K562 treated with DMSO at 1 percent for 12 hours (cell line): ENCODE results near the gene FLVCR1. TPM values are rescaled to one million over a fixed set of nuclear protein-coding genes. Genes with fewer than 3 reads are reported as not detected.

Experiments used
- total RNA-seq: library from RNA; unstranded; fragments of 300-600 nt; gene quantifications from 2 replicates; pipeline ENCODE4 v1.2.3, GENCODE V29; 2022; ENCODE audit not compliant: insufficient read depth

FLVCR1 gene
- 1.7 and 7.7 TPM in 2 replicates for total RNA-seq

GRCh38 chr1:212857992-212858460, at the start of gene FLVCR1:
Gene FLVCR1 (plus strand): TSS chr1:212858275. CDS start chr1:212858453, 178 bp downstream.

DNA sequence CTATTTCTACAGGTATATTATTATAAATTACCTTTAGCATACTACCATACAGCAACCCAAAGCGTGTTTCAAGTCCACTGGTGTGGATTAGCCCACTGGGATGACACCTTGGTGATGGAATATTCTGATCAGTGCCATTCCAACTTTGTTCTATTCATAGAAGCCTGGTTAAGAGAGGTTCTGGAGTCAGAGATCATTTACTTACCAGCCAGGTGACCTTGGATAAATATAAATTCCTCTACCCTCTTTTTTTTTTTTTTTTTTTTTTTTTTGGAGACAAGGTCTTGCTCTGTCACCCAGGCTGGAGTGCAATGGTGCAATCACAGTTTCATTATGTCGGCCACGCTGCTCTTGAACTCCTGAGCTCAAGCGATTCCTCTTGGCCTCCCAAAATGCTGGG, 10.5 kb upstream of the FLVCR1 start, which contains the start of gene SPATA45:
TSS of gene SPATA45 (minus strand) at position 101 of the 400 bp plus-strand sequence. CDS start 11,500 bp downstream, outside the sequence.

Other genes starting within 250 kb of the FLVCR1 start
- gene ATF3, start 249.5 kb upstream of the FLVCR1 start, total RNA-seq = 28.4 and 38.5 TPM in 2 replicates
- gene BATF3, start 158.4 kb upstream of the FLVCR1 start, total RNA-seq = 2.4 and 4.5 TPM in 2 replicates
- gene NSL1, start 66.5 kb upstream of the FLVCR1 start, total RNA-seq = 29.8 and 47.4 TPM in 2 replicates
- 23.1 and 36.7 TPM in 2 replicates for gene TATDN3, start 66.4 kb upstream of the FLVCR1 start, total RNA-seq
- gene SPATA45, start 10.6 kb upstream of the FLVCR1 start, total RNA-seq = not detected in 2 replicates
- gene VASH2, start 92.3 kb downstream of the FLVCR1 start, total RNA-seq = not detected in 2 replicates
- 3.7 and 20.5 TPM in 2 replicates for gene ANGEL2, start 157.6 kb downstream of the FLVCR1 start, total RNA-seq
- 7.9 and 21.0 TPM in 2 replicates for gene RPS6KC1, start 193.0 kb downstream of the FLVCR1 start, total RNA-seq